ENCODE data around the gene PYGM. TPM values are rescaled to one million over a fixed set of nuclear protein-coding genes. Genes with fewer than 3 reads are reported as not detected.

PYGM gene
- total RNA-seq, 1 experiment from 2014 or later = 1.6 TPM

DNA sequence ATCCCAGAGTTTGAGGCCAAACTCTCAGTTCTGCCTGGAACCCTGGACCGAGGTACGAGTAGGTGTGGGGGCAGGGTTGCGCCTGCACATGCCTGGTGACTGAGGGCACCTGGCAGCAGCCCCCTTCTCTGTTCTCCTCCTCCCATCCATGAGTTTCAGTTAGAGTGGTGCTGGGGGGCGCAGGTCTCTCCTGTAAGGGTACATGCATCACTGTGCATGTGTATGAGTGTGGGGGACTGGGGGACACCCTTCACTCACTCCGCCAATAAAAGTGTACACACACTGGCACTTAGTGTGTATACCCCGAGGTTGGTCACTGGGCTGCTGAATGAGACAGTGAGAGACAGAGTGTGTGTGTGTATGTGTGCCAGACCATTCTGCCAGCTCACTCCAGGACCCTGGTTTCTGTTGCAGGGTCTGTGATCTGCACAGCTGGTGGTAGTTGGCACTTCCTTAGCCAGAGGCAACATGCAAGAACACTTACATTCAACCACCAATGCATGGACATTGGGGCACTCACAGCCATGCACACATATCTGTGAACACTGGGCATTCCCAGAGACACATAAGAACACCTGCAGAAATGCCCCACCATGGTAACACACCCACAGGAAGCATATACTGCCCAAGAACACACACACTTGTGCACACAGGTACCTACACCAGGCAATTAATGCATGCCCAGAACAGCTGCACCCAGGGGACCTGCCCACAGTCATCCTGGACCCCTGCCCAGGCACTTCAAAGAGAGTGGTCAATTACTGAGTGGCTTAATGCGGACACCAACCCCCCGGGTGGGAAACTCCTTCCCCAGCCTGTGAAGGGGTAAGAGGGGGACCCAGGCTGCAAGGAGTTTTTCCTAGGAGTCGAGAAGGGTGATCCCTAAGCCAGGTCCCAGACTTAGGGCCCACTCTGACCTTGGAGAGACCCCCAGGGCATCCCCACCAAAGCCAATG, 35.6 kb downstream of the PYGM start:
- no peaks in the 10 kb centered on the region for H4K20me1 ChIP-seq (ENCODE audit: insufficient read depth)
- H3K79me2 ChIP-seq (ENCODE audit: low read depth) = no peaks in the 10 kb centered on the region
- H3K4me1 ChIP-seq (replicated peaks; ENCODE audit: insufficient read depth) = peaks cover 6% of the 10 kb centered on the region; the same call in 1 of the 2 replicates
- H3K27ac ChIP-seq = no peak overlapping the region
- H3K36me3 ChIP-seq (ENCODE audit: low read depth) = no peaks in the 10 kb centered on the region
- H3K9me3 ChIP-seq (ENCODE audit: insufficient read depth, low read depth) = no peaks in the 10 kb centered on the region
- no peak overlapping the region; the same call in 1 of the 2 replicates for H3K4me2 ChIP-seq
- H3K9me2 ChIP-seq (ENCODE audit: insufficient read depth) = no peaks in the 10 kb centered on the region
- DNase-seq = no peak
- ChIA-PET POLR2A (ENCODE audit: unreplicated experiment) (no interaction called here), CTCF (interaction anchor here (0.6 kb wide), 1 partner anchor 15 kb away, joined by 9 read pairs; no protein-coding TSS in a partner anchor)
- no peaks in the 10 kb centered on the region for H3F3A ChIP-seq (ENCODE audit: insufficient read depth, low read depth)
- no TSS peak for BruUV-seq (replicated peaks)
- H3K4me3 ChIP-seq = no peak overlapping the region
- intact Hi-C loops (cut with micrococcal nuclease; ENCODE audit: unreplicated experiment) = no loop called here
- no peak for TF ChIP-seq EZH2 (IDR thresholded peaks at IDR 0.05; ENCODE audit: low read depth)
- TF ChIP-seq, protein P1, sequence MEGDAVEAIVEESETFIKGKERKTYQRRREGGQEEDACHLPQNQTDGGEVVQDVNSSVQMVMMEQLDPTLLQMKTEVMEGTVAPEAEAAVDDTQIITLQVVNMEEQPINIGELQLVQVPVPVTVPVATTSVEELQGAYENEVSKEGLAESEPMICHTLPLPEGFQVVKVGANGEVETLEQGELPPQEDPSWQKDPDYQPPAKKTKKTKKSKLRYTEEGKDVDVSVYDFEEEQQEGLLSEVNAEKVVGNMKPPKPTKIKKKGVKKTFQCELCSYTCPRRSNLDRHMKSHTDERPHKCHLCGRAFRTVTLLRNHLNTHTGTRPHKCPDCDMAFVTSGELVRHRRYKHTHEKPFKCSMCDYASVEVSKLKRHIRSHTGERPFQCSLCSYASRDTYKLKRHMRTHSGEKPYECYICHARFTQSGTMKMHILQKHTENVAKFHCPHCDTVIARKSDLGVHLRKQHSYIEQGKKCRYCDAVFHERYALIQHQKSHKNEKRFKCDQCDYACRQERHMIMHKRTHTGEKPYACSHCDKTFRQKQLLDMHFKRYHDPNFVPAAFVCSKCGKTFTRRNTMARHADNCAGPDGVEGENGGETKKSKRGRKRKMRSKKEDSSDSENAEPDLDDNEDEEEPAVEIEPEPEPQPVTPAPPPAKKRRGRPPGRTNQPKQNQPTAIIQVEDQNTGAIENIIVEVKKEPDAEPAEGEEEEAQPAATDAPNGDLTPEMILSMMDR (conservative IDR thresholded peaks at IDR 0.05) = no peak
- peaks cover 79% of the 10 kb centered on the region for H3K27me3 ChIP-seq (ENCODE audit: insufficient read depth, low read depth)
- no peak overlapping the region for H2AFZ ChIP-seq

DNA sequence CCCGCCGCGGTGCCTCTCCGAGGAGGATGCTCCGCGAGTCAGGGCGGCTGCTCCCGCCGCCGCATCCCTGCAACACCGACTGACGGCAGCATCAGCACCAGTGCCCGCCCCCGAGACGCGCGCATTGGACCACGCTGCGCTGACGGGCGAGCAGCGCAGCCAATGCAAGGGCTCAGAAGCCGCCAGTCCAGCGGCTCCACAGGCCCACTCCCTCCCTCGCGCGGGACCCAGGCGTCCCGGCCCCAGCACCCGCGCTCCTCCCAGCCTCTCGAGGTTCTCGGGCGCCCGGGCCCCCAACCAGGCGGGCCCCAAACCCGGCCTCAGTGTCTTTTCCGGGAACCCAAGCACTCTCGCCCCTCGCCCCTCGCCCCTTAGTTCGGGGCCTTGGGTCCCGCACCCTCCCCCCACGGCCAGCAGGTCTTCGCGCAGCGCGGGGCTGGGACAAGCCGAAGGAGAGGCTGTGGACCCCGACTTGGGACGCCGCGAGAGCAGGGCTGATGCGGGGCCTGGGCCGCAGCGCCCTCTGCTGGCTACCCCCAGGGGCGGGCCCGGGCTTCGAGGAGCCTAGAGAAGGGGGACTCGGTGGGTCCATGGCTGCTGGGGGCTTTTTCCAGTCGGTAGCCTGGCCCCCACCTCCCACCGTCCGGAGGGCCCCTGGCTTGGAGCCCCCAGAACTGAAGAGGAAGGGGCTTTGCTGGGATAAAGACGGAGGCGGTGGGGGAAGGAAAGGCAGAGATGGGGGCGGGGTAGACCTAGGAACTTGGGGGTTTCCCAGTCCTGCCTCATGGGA, 36.5 kb downstream of the PYGM start, which contains the start of gene NRXN2:
NRXN2 (minus strand) TSS at position 81 of the 790 bp plus-strand sequence. CDS start 9,498 bp downstream, outside the sequence.
- no peaks in the 10 kb centered on the region for H3K9me2 ChIP-seq (ENCODE audit: insufficient read depth)
- intact Hi-C loops (cut with micrococcal nuclease; ENCODE audit: unreplicated experiment) = no loop called here
- no peaks in the 10 kb centered on the region for H3F3A ChIP-seq (ENCODE audit: insufficient read depth, low read depth)
- peaks cover 6% of the 10 kb centered on the region; the same call in 1 of the 2 replicates for H3K4me1 ChIP-seq (replicated peaks; ENCODE audit: insufficient read depth)
- CTCF ChIA-PET = no interaction called here
- peak within 1 kb of the TSS; percentile 94 for H2AFZ ChIP-seq
- H3K4me2 ChIP-seq = peak within 1 kb of the TSS; percentile 88
- no TSS peak for BruUV-seq (replicated peaks)
- H3K27me3 ChIP-seq (ENCODE audit: insufficient read depth, low read depth) = peaks cover 84% of the 10 kb centered on the region
- DNase-seq = peak; percentile 56 to 80
- TF ChIP-seq EZH2 (IDR thresholded peaks at IDR 0.05; ENCODE audit: low read depth) = no peak
- TF ChIP-seq, protein P1 (conservative IDR thresholded peaks at IDR 0.05) = peak; percentile 99
- H3K79me2 ChIP-seq (ENCODE audit: low read depth) = no peaks in the 10 kb centered on the region
- no peaks in the 10 kb centered on the region for H3K36me3 ChIP-seq (ENCODE audit: low read depth)
- H3K4me3 ChIP-seq = peak within 1 kb of the TSS; percentile 63
- H3K9me3 ChIP-seq (ENCODE audit: insufficient read depth, low read depth) = no peaks in the 10 kb centered on the region
- H4K20me1 ChIP-seq (ENCODE audit: insufficient read depth) = no peaks in the 10 kb centered on the region
- no peak within 1 kb of the TSS for H3K27ac ChIP-seq
- POLR2A ChIA-PET (ENCODE audit: unreplicated experiment) = no interaction called here
